GM18505 (cell line): ENCODE results near the gene PSG6.
"Not testable (repeated sequence)": the region's sequence is repeated elsewhere in the genome, so short reads cannot be mapped to it uniquely, and the experiment has no call there.

Experiments
- ATAC-seq: cut with Tn5 transposase; IDR thresholded peaks from one replicate; pipeline ENCODE4 v1.9.1; 2021; ENCODE audit not compliant: unreplicated experiment
- POLR2A ChIP-seq: IDR thresholded peaks from 4 replicates; pipeline ENCODE4 v1.6.1; 2011; ENCODE audit warnings: borderline replicate concordance; ENCODE audit not compliant: insufficient read depth, insufficient read length; ENCODE audit errors: extremely low read depth

Gene PSG6

DNA sequence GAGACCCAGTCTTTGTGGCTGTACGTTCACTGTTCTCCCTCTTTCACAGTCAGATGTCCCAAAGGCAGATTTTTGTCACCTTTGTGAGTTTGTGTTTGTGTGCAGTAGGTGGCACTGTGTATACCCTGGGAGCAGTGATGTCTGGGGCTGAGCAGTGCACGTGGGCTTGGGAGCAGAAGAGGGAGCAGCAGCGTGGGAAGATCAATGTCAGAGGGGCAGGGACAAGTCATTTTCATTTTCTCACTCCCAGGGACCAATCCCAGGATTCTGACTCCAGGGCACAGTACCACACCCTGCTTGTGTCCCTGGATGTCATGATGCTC is 2.0 kb upstream of the PSG6 start:
- no peak for TF ChIP-seq POLR2A
- no peak for ATAC-seq

DNA sequence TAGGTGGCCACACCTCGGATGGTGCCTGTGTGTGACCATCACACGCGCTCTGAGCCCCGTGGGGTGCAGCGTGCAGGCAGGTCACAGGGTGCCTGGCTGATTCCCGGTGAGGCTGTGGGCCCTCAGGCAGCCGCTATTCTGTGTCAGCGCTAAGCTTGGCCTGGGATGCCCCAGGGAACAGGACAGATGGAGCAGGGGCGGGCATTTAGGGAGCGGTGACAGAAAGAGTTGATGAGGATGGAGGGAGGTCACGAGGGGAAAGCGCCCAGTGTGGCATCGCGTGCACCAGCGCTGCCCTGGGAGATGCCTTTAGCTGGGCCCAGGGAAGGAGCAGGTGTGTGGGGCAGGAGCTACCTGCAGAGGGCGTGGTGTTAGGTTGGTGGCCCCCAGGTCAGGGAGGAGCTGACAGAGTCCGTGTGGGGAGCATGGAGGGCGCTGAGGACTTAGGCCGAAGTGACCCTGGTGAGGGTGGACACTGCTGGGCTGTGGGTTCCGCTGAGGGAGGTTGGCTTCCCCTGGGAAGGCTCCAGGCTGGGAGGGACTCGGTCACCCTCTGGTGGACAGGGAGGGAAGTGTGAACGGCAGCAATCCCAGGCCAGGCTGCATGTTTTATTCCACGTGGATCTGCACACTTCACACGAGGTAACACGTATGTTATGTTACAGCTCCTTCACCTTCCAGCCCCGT is 1.5 kb upstream of the PSG6 start:
- ATAC-seq = not testable (repeated sequence)

DNA sequence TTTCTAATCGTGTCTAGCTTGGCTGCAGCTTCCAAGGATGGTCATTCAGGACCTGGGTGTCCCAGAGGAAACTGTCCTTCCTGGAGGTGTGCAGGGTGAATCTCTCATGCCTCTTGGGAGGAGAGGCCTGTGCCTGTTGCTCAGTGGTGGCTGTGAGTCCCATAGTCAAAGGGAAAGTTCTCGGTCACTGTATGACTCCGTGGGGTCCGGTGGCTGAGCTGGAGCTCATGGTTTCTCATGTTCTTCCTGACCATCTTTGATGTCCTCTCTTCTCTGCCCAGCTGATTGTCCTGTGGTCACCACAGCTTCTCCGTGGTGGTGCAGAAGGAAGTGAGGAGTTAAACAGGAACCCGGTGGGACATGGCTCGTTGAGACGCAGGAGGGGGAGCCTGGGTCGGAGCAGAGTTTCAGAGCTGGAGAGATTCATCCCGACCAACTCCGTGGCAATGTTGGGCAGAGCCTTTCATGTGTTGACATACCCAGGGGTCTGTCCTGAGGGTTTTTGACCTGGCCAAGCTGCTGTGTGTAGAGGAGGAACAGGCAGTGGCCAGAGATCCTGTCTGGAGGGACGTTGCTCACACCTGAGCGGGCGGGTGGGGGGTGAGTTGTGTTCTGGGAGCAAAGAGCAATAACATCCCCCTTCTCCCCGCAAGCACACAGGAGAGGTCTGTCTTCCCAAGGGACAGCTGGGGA is 829 bp upstream of the PSG6 start:
- ATAC-seq = not testable (repeated sequence)

DNA sequence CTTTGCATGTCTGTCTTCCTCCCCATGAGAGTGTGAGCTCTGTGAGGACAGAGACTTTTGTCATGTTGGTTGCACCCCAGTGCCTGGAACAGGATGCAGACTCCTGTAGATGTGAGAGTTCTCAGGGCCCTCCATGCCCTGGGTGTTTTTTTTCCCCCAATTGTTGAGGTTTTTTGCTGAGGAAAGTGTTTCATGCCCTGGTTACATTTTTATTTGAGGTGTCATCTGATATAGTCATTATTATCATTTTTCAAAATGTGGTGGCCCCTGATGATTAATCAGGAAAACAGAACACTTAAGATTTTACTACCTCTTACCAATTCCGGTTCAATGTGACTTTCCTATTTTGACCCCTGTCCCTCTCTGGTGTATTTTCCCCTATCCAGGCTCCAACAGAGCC is 763 bp downstream of the PSG6 start:
- not testable (repeated sequence) for ATAC-seq

DNA sequence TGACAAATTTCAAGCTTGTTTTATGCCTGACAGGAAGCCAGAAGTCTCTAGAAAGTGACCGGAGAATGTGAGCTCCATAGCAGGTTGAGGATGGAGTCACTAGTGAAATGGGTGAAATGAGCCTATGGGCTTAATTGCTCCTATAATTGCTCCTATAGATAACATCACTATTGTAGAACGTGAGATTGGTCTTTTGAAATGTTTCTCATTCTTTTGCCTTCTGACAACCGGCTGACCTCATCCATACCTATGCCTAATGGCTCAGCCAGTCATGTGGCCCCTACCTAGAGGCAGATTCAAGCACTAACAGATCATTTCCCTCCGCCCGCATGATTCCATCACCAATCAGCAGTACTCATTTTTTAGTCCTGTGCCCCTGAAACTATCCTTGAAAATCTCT is 4.2 kb downstream of the PSG6 start:
- ATAC-seq = not testable (repeated sequence)

DNA sequence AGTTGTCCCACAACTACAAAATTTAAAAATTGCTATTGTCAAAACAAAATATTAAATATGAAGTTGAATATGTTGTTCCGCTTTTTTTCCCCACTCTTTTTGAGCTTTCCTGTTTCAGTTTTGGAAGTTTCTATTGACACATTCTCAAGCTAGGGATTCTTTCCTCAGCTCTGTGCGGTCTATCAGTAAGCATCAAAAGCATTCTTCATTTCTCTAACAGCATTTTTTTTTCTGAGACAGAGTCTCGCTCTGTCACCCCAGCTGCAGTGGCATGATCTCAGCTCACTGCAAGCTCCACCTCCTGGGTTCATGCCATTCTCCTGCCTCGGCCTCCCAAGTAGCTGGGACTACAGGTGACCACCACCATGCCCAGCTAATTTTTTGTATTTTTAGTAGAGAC is 4.8 kb downstream of the PSG6 start:
- not testable (repeated sequence) for ATAC-seq

DNA sequence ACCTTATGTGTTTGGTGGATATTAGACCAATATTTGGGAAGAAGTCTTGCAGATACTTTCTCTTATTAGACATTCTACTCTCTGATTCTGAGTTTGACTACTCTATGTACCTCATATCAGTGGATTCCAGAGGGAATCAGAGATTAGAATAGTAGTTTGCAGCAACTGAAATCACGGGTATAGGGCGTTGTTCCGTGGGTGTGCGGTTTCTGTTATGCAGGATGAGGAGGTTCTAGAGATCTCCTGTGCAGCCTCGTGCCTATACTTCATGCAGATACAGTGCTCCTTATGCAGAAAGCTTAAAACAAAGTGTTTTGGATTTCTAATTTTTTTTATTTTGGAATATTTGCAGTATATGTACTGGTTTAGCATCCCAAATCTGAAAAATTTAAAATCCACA is 6.0 kb downstream of the PSG6 start:
- not testable (repeated sequence) for ATAC-seq

DNA sequence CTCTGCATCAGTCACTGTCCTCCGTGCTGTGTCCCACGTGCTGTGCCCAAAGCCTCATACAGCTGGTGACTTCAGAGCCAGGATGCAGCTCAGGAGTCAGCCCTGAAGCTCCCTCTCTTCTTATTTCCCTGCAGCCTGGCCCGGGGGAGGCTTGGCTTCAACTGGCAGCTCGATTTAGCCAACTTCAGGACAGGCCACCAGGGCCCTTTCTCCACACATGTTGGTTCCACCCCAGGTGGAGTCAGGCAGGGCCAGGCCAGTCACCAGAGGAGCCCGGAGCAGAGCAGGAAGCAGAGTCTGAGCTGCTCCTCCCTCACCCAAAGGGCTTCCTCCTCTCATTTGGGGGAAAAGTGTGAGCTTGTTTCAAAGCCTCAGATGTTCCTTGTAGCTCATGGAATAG is 11.5 kb downstream of the PSG6 start:
- not testable (repeated sequence) for ATAC-seq

DNA sequence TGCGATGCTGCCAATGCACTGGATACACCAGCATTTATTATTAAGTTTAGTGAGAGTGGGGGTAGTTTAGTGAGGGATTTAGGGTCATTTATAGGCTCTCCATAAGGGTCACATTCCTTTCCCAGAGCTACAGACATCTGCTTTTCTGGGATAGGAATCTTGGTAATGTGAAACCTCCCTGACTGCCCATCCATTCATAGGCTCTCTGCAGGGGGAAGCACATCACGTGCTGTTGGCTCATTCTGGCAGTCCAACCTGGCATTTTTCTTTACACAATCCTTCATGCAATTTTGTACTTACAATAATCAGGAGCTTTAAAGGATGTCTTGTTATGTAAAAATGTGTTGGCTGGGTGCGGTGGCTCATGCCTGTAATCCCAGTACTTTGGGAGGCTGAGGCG is 17.1 kb downstream of the PSG6 start:
- ATAC-seq = not testable (repeated sequence)

DNA sequence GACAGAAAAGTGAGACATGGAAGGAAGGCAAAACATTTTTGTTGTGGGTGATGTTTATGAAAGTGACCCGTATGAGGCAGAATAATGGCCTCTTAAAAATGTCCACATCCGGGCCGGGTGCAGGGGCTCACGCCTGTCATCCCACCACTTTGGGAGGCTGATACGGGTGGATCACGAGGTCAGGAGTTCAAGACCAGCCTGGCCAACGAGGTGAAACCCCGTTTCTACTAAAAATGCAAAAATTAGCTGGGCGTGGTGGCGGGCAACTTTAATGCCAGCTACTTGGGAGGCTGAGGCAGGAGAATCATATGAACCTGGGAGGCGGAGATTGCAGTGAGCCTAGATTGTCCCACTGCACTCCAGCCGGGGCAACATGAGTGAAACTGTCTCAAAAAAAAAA is 18.0 kb downstream of the PSG6 start:
- ATAC-seq = not testable (repeated sequence)

DNA sequence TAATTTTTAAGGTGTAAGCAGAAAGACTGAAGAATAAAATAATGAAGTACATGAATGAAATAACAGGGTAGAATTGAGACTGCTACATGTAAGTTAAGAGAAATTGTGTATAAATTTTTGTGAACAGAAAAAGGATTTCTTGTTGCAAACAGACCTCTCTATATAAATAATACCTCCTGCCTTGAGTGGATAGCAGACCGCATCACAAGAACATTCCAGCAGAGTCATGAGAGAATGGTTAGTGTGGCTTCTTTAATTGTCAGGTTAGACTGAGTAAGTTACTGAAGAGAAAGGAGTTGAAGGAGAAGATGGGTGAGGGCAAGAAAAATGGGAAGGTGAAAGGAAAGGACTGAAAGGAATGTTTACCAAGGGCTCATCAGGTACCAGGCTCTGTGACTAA is 18.6 kb downstream of the PSG6 start:
- ATAC-seq = not testable (repeated sequence)

DNA sequence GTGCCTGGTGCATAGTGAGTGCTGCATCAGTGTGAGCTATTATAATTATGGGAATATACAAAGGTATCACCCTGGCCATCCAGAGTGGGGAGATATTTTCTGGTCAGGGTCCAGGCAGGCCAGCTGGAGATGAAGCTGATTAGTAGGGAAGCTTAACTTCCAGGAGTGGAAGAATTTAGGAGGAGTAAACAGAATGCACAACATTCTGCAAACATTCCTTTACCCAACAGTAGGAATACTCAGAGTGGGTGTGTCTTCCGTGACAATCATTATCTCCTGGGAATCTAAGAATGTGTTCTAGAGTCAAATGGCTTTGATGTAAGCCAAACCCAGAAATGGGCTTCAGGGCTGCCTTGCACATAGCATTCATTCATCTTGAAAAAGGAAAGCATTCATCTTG is 19.0 kb downstream of the PSG6 start:
- not testable (repeated sequence) for ATAC-seq

DNA sequence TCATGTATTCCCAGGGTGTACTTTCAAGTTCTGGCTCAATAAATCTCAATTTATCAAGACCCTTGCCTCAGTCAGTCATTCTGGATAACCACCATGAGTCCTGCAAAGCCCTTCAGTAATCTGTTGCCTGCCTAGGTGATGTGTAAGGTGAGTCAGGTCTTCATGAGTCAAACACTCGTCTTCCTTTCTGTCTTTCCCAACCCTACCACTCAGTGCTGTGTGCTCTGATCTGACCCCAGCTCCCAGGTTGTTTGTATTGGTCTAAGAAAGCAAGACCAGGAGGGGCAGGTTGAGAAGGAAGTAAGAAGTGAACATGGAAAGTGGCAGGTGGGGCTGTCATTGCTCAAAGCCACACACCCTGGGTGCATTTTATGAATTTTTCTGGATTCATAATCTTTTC is 20.0 kb downstream of the PSG6 start:
- not testable (repeated sequence) for ATAC-seq

DNA sequence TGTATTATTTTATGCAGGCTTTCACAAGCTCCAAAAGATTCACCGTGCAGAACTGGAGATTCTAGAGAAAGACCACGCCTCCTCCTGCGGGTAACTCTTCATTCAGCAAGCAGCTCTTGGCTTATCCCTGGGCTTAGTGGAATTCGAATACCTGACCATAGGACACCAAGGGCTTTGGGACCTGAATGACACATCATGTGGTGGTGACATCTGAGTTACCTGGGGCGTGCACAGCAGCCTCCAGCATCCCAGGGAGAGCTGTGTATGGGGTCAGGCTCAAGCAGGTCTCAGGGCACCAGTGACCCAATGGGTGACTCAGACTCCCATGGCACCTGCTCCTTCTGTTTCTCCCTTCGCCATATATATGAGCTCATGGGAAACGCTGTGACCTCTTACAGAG is 27.2 kb downstream of the PSG6 start:
- not testable (repeated sequence) for ATAC-seq

DNA sequence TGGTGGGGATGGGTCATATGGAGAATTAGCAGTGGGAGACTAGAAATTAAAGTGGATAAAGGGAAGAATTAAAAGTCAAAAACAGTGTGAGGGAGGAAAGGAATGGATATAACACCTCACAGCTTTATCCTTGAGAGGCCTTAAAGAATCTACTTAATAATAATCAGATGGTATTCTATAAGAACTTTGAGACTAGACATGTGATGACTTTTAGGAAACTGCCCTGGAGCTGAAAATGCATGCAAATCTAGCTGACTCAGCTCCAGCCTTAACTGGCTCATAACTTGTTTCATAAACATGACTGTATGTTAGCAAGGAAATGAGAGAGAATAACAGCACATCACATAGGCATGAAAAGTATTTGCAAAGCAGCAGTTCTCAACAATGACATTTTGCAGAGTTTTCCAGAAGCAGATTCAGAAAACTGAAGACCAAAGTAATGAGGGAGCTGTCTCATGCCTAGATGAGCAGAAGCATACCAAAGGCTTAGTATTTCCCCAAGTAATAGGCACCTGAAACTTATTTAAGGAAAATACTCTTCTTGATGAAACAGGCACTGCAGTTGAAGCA is 29.7 kb downstream of the PSG6 start:
- not testable (repeated sequence) for ATAC-seq

DNA sequence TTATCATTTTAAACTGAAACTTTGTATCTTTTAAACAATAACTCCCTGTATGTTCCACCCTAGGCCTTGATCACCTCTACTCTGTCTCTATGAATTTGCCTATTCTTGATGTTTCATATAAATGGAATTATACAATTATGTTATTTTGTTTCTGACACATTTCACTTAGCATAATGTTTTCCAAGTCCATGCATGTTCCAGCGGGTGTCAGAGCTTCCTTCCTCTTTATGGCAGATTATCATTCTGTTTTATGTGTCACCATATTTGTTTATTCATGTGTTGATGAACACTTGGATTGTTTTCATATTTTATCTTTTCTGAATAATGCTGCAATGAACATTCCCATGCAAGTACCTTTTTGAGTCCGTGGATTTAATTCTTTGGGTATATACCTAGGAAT is 35.0 kb downstream of the PSG6 start:
- not testable (repeated sequence) for ATAC-seq

DNA sequence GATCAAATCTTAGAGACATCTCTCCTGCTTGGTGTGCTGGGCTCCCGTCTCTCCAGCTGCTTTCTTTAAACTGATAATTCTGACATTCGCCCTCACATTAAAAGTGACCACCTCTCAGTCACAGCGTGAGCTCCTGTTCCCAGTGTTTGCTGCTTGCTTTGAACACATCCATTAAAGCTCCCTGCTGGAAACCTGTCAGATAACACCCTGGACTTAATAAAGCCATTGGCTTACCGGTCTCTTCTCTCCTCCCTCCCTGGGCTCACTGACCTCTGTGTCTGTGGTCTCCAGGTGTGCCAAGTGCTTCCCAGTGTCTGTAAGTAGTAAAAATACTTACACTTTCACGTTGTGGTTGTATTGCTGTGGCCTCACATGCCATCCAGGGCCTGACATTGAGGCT is 35.7 kb downstream of the PSG6 start:
- not testable (repeated sequence) for ATAC-seq

DNA sequence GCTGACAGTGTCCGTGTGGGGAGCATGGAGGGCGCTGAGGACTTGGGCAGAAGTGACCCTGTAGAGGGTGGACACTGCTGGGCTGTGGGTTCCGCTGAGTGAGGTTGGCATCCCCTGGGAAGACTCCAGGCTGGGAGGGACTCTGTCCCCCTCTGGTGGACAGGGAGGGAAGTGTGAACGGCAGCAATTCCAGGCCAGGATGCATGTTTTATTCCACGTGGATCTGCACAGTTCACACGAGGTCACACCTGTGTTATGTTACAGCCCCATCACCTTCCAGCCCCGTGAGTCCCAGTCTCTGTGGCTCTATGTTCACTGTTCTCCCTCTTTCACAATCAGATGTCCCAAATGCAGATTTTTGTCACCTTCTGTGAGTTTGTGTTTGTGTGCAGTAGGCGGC is 36.4 kb downstream of the PSG6 start:
- not testable (repeated sequence) for ATAC-seq

DNA sequence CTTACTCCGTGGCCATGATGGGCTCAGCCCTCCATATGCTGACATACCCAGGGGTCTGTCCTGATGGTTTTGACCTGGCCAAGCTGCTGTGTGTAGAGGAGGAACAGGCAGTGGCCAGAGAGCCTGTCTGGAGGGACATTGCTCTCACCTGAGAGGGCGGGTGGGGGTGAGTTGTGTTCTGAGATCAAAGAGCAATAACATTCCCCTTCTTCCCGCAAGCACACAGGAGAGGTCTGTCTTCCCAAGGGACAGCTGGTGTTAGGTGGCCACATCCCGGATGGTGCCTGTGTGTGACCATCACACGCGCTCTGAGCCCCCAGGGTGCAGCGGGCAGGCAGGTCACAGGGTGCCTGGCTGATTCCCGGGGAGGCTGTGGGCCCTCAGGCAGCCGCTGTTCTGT is 37.1 kb downstream of the PSG6 start:
- not testable (repeated sequence) for ATAC-seq
